SU-DHL-6 (cell line): ENCODE results near the gene SLC39A7.

Experiments used
- H2AFZ ChIP-seq: fragments of 200-600 bp; sonication (generic); 2 replicates; pipeline ENCODE4 v1.6.1; 2014; ENCODE audit warnings: low read depth, mild to moderate bottlenecking, moderate library complexity, mixed read lengths, antibody characterized with exemption, low read length; ENCODE audit not compliant: severe bottlenecking
- H3F3A ChIP-seq: fragments of 200-600 bp; shearing (Covaris generic); 2 replicates; pipeline ENCODE4 v1.6.0; 2016; ENCODE audit warnings: antibody characterized with exemption, mild to moderate bottlenecking; ENCODE audit not compliant: insufficient read depth
- H3K27ac ChIP-seq: fragments of 200-600 bp; sonication (generic); 2 replicates; pipeline ENCODE4 v1.5.1; 2016; ENCODE audit warnings: low read depth, mild to moderate bottlenecking, low read length, moderate library complexity, mixed read lengths
- H3K27me3 ChIP-seq: fragments of 200-600 bp; sonication (generic), shearing (Covaris generic); 2 replicates; pipeline ENCODE4 v1.6.0; 2014; ENCODE audit warnings: mild to moderate bottlenecking, low read length
- H3K36me3 ChIP-seq: fragments of 200-600 bp; sonication (generic); 2 replicates; pipeline ENCODE4 v1.6.1; 2014; ENCODE audit warnings: mild to moderate bottlenecking, low read length, mixed read lengths
- H3K4me2 ChIP-seq: fragments of 300-600, 200-600 bp; shearing (Covaris generic), sonication (generic); 2 replicates; pipeline ENCODE4 v1.6.0; 2014; ENCODE audit warnings: low read length, low read depth, mild to moderate bottlenecking; ENCODE audit not compliant: poor library complexity, severe bottlenecking
- H3K4me3 ChIP-seq: fragments of 200-600 bp; sonication (generic); 2 replicates; pipeline ENCODE4 v1.5.1; 2014; ENCODE audit warnings: antibody characterized with exemption, low read length, mild to moderate bottlenecking, mixed read lengths; ENCODE audit not compliant: insufficient read depth, poor library complexity, severe bottlenecking
- H3K79me2 ChIP-seq: fragments of 200-600 bp; sonication (generic); 2 replicates; pipeline ENCODE4 v1.6.1; 2014; ENCODE audit warnings: mild to moderate bottlenecking, low read length, moderate library complexity; ENCODE audit not compliant: insufficient read depth
- H3K9ac ChIP-seq: fragments of 200-600 bp; sonication (generic); 2 replicates; pipeline ENCODE4 v1.7.0; 2014; ENCODE audit warnings: mild to moderate bottlenecking, low read length
- H3K9me2 ChIP-seq: fragments of 200-600 bp; sonication (generic); replicated peaks from 2 replicates; pipeline ENCODE4 v1.6.1; 2014; ENCODE audit warnings: low read length; ENCODE audit not compliant: insufficient read depth
- H3K9me3 ChIP-seq: fragments of 200-600 bp; sonication (generic); 2 replicates; pipeline ENCODE4 v1.6.1; 2014; ENCODE audit warnings: low read length, mixed read lengths; ENCODE audit not compliant: insufficient read depth
- H4K20me1 ChIP-seq: fragments of 200-600 bp; sonication (generic); 2 replicates; pipeline ENCODE4 v1.6.1; 2014; ENCODE audit warnings: low read depth, mild to moderate bottlenecking, antibody characterized with exemption, low read length, moderate library complexity, mixed read lengths
- CTCF ChIP-seq: fragments of 200-600 bp; sonication (generic); IDR thresholded peaks from one replicate; pipeline ENCODE4 v1.5.1; 2017; ENCODE audit warnings: antibody characterized with exemption, mild to moderate bottlenecking, low read length, moderate library complexity; ENCODE audit not compliant: insufficient read depth, poor library complexity, severe bottlenecking
- EZH2phosphoT487 ChIP-seq: fragments of 200-600 bp; sonication (generic), shearing (Covaris generic); conservative IDR thresholded peaks from 2 replicates; pipeline ENCODE4 v1.6.1; 2018; ENCODE audit warnings: mild to moderate bottlenecking, antibody characterized with exemption, low read length, moderate library complexity, mixed read lengths

The SLC39A7 gene

GRCh38 chr6:33181141-33181540 is 19.5 kb upstream of the SLC39A7 start:
- Histone ChIP-seq H3K9me2 (no peaks in the 10 kb centered on the region), H3K4me2 (no peak overlapping the region), H3K79me2 (no peaks in the 10 kb centered on the region), H3K9me3 (no peaks in the 10 kb centered on the region), H3K27ac (no peak overlapping the region), H3F3A (no peaks in the 10 kb centered on the region), H4K20me1 (no peaks in the 10 kb centered on the region), H3K27me3 (no peaks in the 10 kb centered on the region), H3K36me3 (no peaks in the 10 kb centered on the region), H3K9ac (no peak overlapping the region), H2AFZ (no peak overlapping the region), H3K4me3 (no peak overlapping the region)
- TF ChIP-seq EZH2phosphoT487 (no peak), CTCF (no peak)

- peak overlapping the region; percentile 1 for H3K4me2 ChIP-seq
- no peaks in the 10 kb centered on the region for H3K9me3 ChIP-seq
- peak overlapping the region; percentile 90 for H2AFZ ChIP-seq
- TF ChIP-seq CTCF (no peak), EZH2phosphoT487 (no peak)
- H3K27me3 ChIP-seq, result no peaks in the 10 kb centered on the region
- no peaks in the 10 kb centered on the region for H3K36me3 ChIP-seq
- H4K20me1 ChIP-seq, result no peaks in the 10 kb centered on the region
- H3F3A ChIP-seq, result no peaks in the 10 kb centered on the region
- no peaks in the 10 kb centered on the region for H3K9me2 ChIP-seq
- no peak overlapping the region for H3K27ac ChIP-seq
- H3K9ac ChIP-seq, result no peak overlapping the region
- H3K4me3 ChIP-seq, result no peak overlapping the region
- no peaks in the 10 kb centered on the region for H3K79me2 ChIP-seq
These were observed 17.5 kb upstream of the SLC39A7 start for GRCh38 chr6:33183071-33183683.

- H3K9ac ChIP-seq, result no peak overlapping the region
- H3K79me2 ChIP-seq, result no peaks in the 10 kb centered on the region
- H3F3A ChIP-seq, result no peaks in the 10 kb centered on the region
- no peaks in the 10 kb centered on the region for H3K36me3 ChIP-seq
- H3K4me2 ChIP-seq, result no peak overlapping the region
- no peaks in the 10 kb centered on the region for H3K9me3 ChIP-seq
- H3K4me3 ChIP-seq, result no peak overlapping the region
- H2AFZ ChIP-seq, result no peak overlapping the region
- no peaks in the 10 kb centered on the region for H4K20me1 ChIP-seq
- TF ChIP-seq CTCF (no peak), EZH2phosphoT487 (no peak)
- H3K27ac ChIP-seq, result no peak overlapping the region
- no peaks in the 10 kb centered on the region for H3K27me3 ChIP-seq
- H3K9me2 ChIP-seq, result no peaks in the 10 kb centered on the region
These were observed 15.5 kb upstream of the SLC39A7 start for GRCh38 chr6:33185190-33185589.
